Heart left ventricle (tissue), 13 donors: ENCODE results near the gene C17orf107.

Experiments
- CTCF ChIP-seq, 12 donors: fragments of 200-600 bp; sonication (generic) in 4 of 12; IDR thresholded peaks; one replicate each; pipeline versions ENCODE4 v1.5.0 to v1.8.0; 2018 to 2022; ENCODE audit warnings: antibody characterized with exemption in 12 of 12, mild to moderate bottlenecking in 5 of 12
- POLR2A ChIP-seq, 2 donors: fragments of 450-650 bp; IDR thresholded peaks; one replicate each; pipeline ENCODE4 v1.6.1; 2017; ENCODE audit warnings: antibody characterized with exemption in 2 of 2, mild to moderate bottlenecking in 2 of 2, moderate library complexity in 2 of 2
- donor health status: ischemic (EF 13 %, LVEDD 7.1; RV severe dilation, severe dysfunction).
- donor health status: DM: no; HTN: yes; CAD: no.
- donor health status: DM: no; HTN: no; CAD: no.
- donor health status: ischemic (EF 25% LVEDD 6.9; RV normal size, moderate dysfunction).
- donor health status: ischemic (EF 25% LVEDD 5.7; RV mildly dilated, moderate dysfunction).
- donor health status: ischemic (EF 35%, LVEDD 5.7; RV mildly dilated, moderate dysfunction).
- donor health status: nonischemic (EF 11% LVEDD 7.7; RV severe dilation, severe dysfunction).
- donor health status: DM: yes; HTN: yes; CAD: no.
- donor health status: PGD.
- donor health status: ischemic (EF 29% LVEDD 5.4; RV normal size, mild dysfunction).
- donor health status: nonischemic (EF 23%, LVEDD 6.1; RV moderate dilation, normal function).

DNA sequence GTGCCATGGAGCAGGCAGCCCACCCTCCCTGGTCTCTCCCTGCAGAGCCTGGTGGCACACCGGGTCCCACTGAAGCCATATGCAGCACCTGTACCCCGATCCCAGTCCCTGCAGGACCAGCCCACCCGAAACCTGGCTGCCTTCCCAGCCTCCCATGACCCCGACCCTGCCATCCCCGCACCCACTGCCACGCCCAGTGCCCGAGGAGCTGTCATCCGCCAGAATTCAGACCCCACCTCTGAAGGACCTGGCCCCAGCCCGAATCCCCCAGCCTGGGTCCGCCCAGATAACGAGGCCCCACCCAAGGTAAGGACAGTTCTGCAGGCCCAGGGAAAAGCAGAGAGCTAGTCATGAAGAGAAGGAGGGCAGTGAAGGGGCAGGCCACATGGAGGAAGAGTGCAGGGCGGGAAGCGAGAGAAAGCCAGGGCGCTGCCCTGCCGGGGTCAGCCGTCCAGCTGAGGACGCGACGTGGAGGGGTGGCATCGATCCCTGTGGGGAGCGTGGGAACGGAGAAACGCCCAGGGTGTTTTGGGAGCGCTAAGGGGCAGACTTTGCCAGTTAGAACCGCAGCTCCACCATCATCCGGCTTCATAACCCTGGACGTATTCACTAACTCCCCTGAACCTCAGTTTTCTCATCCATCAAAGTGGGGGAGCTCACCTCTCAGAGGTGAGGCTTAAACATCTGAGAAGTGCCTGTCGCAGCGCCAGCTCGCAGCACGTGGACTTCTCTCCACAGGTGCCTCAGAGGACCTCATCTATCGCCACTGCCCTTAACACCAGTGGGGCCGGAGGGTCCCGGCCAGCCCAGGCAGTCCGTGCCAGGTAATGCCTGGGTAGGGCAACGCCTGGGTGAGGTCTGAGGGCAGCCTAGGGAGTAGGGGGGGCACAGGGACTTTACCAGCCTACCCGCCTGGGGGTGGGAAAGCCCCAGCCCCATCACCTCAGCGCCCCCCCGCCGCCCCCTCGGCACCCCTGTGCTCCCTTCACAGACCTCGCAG is 7.6 kb upstream of the C17orf107 start:
- TF ChIP-seq CTCF (IDR thresholded peaks at IDR 0.05), result no peak
- TF ChIP-seq POLR2A (IDR thresholded peaks at IDR 0.05), result no peak
